ENCODE measurements around the gene TIGD7.

TIGD7 gene

DNA sequence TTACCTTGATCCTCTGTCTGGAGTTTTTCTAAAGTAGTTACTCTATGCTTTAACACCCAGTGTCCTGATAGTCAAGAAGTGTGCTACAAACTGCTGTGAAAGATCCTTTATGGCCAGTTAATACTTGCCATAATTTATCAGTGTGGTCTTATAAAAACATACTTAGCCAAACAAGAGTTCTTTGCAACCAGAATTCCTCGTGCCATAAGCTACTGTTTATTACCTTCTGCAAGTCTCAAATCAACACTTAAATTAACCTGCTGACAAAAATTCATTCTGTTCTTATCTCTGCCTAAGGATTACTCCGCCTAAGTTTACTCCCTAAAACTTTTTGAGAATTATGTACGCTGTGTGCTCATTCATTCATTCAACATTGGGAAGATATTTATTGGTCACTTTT lies 22.9 kb upstream of the TIGD7 start:
- TF ChIP-seq, protein P1, sequence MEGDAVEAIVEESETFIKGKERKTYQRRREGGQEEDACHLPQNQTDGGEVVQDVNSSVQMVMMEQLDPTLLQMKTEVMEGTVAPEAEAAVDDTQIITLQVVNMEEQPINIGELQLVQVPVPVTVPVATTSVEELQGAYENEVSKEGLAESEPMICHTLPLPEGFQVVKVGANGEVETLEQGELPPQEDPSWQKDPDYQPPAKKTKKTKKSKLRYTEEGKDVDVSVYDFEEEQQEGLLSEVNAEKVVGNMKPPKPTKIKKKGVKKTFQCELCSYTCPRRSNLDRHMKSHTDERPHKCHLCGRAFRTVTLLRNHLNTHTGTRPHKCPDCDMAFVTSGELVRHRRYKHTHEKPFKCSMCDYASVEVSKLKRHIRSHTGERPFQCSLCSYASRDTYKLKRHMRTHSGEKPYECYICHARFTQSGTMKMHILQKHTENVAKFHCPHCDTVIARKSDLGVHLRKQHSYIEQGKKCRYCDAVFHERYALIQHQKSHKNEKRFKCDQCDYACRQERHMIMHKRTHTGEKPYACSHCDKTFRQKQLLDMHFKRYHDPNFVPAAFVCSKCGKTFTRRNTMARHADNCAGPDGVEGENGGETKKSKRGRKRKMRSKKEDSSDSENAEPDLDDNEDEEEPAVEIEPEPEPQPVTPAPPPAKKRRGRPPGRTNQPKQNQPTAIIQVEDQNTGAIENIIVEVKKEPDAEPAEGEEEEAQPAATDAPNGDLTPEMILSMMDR (IDR thresholded peaks at IDR 0.05; ENCODE audit: low read depth, low read length), result no peak
- H3K4me3 ChIP-seq (ENCODE audit: low read depth, low read length), result no peak overlapping the region
- in situ Hi-C loops (cut with HindIII; ENCODE audit: low sequenced_read_pairs), result no loop called here
- no peak for DNase-seq (ENCODE audit: low read depth, low spot score)

GRCh38 chr16:3327514-3327913 lies 22.3 kb upstream of the TIGD7 start:
- TF ChIP-seq, protein P1 (IDR thresholded peaks at IDR 0.05; ENCODE audit: low read depth, low read length), result no peak
- no peak overlapping the region for H3K4me3 ChIP-seq (ENCODE audit: low read depth, low read length)
- DNase-seq (ENCODE audit: low read depth, low spot score), result no peak
- in situ Hi-C loops (cut with HindIII; ENCODE audit: low sequenced_read_pairs), result no loop called here

DNA sequence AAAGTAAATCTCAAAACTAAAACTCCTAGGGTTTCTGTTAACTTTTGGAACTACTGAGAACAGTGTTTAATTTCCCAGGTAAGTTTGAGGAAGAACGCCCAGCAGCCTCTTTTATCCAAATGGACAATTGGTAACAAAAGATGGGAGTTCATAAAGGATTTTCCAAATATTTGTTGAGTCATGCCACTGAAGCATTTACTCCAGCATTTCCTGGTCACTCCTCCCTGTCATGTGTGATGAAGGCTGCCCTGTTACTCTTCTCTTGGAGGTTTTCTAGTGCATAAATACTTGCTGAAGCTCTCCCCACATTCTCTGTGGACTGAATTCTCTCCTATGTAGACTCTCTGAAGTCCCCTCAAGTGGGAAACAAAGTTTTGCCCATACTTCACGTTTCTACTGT lies 16.6 kb upstream of the TIGD7 start:
- TF ChIP-seq, protein P1 (IDR thresholded peaks at IDR 0.05; ENCODE audit: low read depth, low read length), result no peak
- DNase-seq (ENCODE audit: low read depth, low spot score), result no peak
- in situ Hi-C loops (cut with HindIII; ENCODE audit: low sequenced_read_pairs), result no loop called here
- no peak overlapping the region for H3K4me3 ChIP-seq (ENCODE audit: low read depth, low read length)

GRCh38 chr16:3317315-3317999 lies 12.2 kb upstream of the TIGD7 start:
- TF ChIP-seq, protein P1 (IDR thresholded peaks at IDR 0.05; ENCODE audit: low read depth, low read length), result no peak
- DNase-seq (ENCODE audit: low read depth, low spot score), result peak; percentile 50
- in situ Hi-C loops (cut with HindIII; ENCODE audit: low sequenced_read_pairs), result no loop called here
- no peak overlapping the region for H3K4me3 ChIP-seq (ENCODE audit: low read depth, low read length)

GRCh38 chr16:3311496-3311895 lies 6.3 kb upstream of the TIGD7 start:
- H3K4me3 ChIP-seq (ENCODE audit: low read depth, low read length), result no peak overlapping the region
- TF ChIP-seq, protein P1 (IDR thresholded peaks at IDR 0.05; ENCODE audit: low read depth, low read length), result no peak
- no peak for DNase-seq (ENCODE audit: low read depth, low spot score)
- in situ Hi-C loops (cut with HindIII; ENCODE audit: low sequenced_read_pairs), result no loop called here

DNA sequence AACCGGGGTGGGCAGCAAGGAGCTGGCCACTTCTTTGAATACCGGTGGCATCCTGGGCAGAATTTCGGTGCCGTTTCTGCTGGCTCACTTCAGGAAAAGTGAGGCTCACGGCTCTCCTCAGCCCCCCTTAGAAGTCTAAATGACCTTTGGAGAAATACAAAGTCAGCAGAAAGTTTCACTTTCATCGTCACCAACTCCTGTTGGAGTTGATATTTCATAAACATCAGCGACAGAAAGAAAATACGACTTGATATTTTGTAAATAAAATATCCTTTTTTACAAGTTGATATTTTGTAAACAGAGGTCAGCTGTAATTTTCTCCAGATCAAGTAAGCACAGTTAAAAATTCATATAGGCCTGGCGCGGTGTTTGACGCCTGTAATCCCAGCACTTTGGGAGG lies 848 bp upstream of the TIGD7 start:
- no peak for DNase-seq (ENCODE audit: low read depth, low spot score)
- TF ChIP-seq, protein P1 (IDR thresholded peaks at IDR 0.05; ENCODE audit: low read depth, low read length), result no peak
- in situ Hi-C loops (cut with HindIII; ENCODE audit: low sequenced_read_pairs), result no loop called here
- H3K4me3 ChIP-seq (ENCODE audit: low read depth, low read length), result peak overlapping the region; percentile 72

Data from astrocyte of the spinal cord (primary cell).